22Rv1 (cell line): Measurements from ENCODE around the gene STEAP1B.

Experiments used
- H3K27ac ChIP-seq: fragments of 450-650 bp; 2 replicates; pipeline ENCODE4 v1.5.1; 2017
- CTCF ChIP-seq: fragments of 450-650 bp; IDR thresholded peaks from 2 replicates; pipeline ENCODE4 v1.5.1; 2017; ENCODE audit warnings: mild to moderate bottlenecking
- ZFX ChIP-seq: fragments of 450-650 bp; IDR thresholded peaks from 2 replicates; pipeline ENCODE4 v1.6.1; 2017; ENCODE audit warnings: antibody characterized with exemption, borderline replicate concordance

STEAP1B gene

GRCh38 chr7:22486597-22486996 lies 13.4 kb downstream of the STEAP1B start:
- TF ChIP-seq ZFX (no peak), CTCF (no peak)
- H3K27ac ChIP-seq = no peak overlapping the region

- no peak overlapping the region for H3K27ac ChIP-seq
- no peak for TF ChIP-seq CTCF
- TF ChIP-seq ZFX = no peak
Observed at GRCh38 chr7:22485189-22485588, 14.8 kb downstream of the STEAP1B start.

- no peak overlapping the region for H3K27ac ChIP-seq
- TF ChIP-seq ZFX (no peak), CTCF (no peak)
Observed at GRCh38 chr7:22482503-22482902, 17.5 kb downstream of the STEAP1B start.

- TF ChIP-seq CTCF = no peak
- no peak for TF ChIP-seq ZFX
- H3K27ac ChIP-seq = no peak overlapping the region
Observed at GRCh38 chr7:22481726-22482125, 18.3 kb downstream of the STEAP1B start.

- no peak for TF ChIP-seq CTCF
- no peak for TF ChIP-seq ZFX
- H3K27ac ChIP-seq = no peak overlapping the region
Observed at GRCh38 chr7:22480523-22481075, 19.4 kb downstream of the STEAP1B start.

- TF ChIP-seq ZFX (no peak), CTCF (no peak)
- H3K27ac ChIP-seq = no peak overlapping the region
Observed at GRCh38 chr7:22477876-22478450, 22.0 kb downstream of the STEAP1B start.

GRCh38 chr7:22477262-22477661 lies 22.7 kb downstream of the STEAP1B start:
- H3K27ac ChIP-seq = no peak overlapping the region
- TF ChIP-seq CTCF (no peak), ZFX (no peak)
